HG02798 (cell line): ENCODE results near the gene CFAP74.

ENCODE experiments used
- ATAC-seq: cut with Tn5 transposase; IDR thresholded peaks from one replicate; pipeline ENCODE4 v1.9.1; 2021; ENCODE audit warnings: mild to moderate bottlenecking; ENCODE audit not compliant: unreplicated experiment, poor library complexity

The CFAP74 gene

GRCh38 chr1:1957533-1957961 is 46.0 kb downstream of the CFAP74 start:
- ATAC-seq: no peak

- no peak for ATAC-seq
These were observed 46.7 kb downstream of the CFAP74 start for GRCh38 chr1:1956586-1957532.

- ATAC-seq: no peak
These were observed 47.5 kb downstream of the CFAP74 start for GRCh38 chr1:1956101-1956500.

- no peak for ATAC-seq
These were observed 47.9 kb downstream of the CFAP74 start for GRCh38 chr1:1955621-1956094.

- ATAC-seq: no peak
These were observed 48.6 kb downstream of the CFAP74 start for GRCh38 chr1:1954831-1955441.

- no peak for ATAC-seq
These were observed 49.6 kb downstream of the CFAP74 start for GRCh38 chr1:1954015-1954414.

- no peak for ATAC-seq
These were observed 52.6 kb downstream of the CFAP74 start for GRCh38 chr1:1950940-1951339.

GRCh38 chr1:1948783-1949182 is 54.8 kb downstream of the CFAP74 start:
- no peak for ATAC-seq

- no peak for ATAC-seq
These were observed 56.1 kb downstream of the CFAP74 start for GRCh38 chr1:1947493-1947892.

- no peak for ATAC-seq
These were observed 57.0 kb downstream of the CFAP74 start for GRCh38 chr1:1946540-1946939.

GRCh38 chr1:1945782-1946393 is 57.7 kb downstream of the CFAP74 start:
- ATAC-seq: no peak

- ATAC-seq: no peak
These were observed 59.6 kb downstream of the CFAP74 start for GRCh38 chr1:1943834-1944570.

- no peak for ATAC-seq
These were observed 60.6 kb downstream of the CFAP74 start for GRCh38 chr1:1942753-1943656.

- no peak for ATAC-seq
These were observed 61.5 kb downstream of the CFAP74 start for GRCh38 chr1:1941868-1942752.

GRCh38 chr1:1941211-1941841 is 62.3 kb downstream of the CFAP74 start:
- no peak for ATAC-seq

GRCh38 chr1:1940123-1940425 is 63.5 kb downstream of the CFAP74 start:
- no peak for ATAC-seq

GRCh38 chr1:1939296-1940122 is 64.1 kb downstream of the CFAP74 start:
- no peak for ATAC-seq
